ENCODE results near the gene ZNF500. TPM values are rescaled to one million over a fixed set of nuclear protein-coding genes. Genes with fewer than 3 reads are reported as not detected.

ZNF500 gene
- total RNA-seq, 1 experiment from 2014 or later: 20.1 TPM

GRCh38 chr16:4777339-4778049, 10.5 kb upstream of the ZNF500 start:
- ATAC-seq (no peak), DNase-seq (ENCODE audit: low read depth, low spot score) (no peak)
- intact Hi-C loops (cut with micrococcal nuclease): no loop called here
- no peak overlapping the region for H3K4me2 ChIP-seq (ENCODE audit: low read length)
- CTCF ChIA-PET: no interaction called here
- POLR2A ChIA-PET: no interaction called here
- no peak overlapping the region for H3K9ac ChIP-seq (ENCODE audit: low read length)
- H4K20me1 ChIP-seq (ENCODE audit: insufficient read depth): no peaks in the 10 kb centered on the region
- peaks cover 3 to 12% of the 10 kb centered on the region in 2 experiments; a peak in 3 of 4 replicates for H3K4me1 ChIP-seq (ENCODE audit: control insufficient read depth in 1 of 2, insufficient read depth in 2 of 2, low read length in 2 of 2)
- no peaks in the 10 kb centered on the region for H3K36me3 ChIP-seq (ENCODE audit: control insufficient read depth in 1 of 2, insufficient read depth in 2 of 2, low read length in 2 of 2)
- H3K9me2 ChIP-seq (ENCODE audit: insufficient read depth): no peaks in the 10 kb centered on the region
- no peak overlapping the region for H3K4me3 ChIP-seq (replicated peaks in 1 of 2; ENCODE audit: low read depth in 1 of 2, low read length in 2 of 2)
- RAD21 ChIA-PET (ENCODE audit: low non-redundant PET in 1 of 2, low total read pairs in 2 of 2, uncharacterized antibody in 2 of 2, unreplicated experiment in 2 of 2): no interaction called here
- no peaks in the 10 kb centered on the region for H3K27me3 ChIP-seq (ENCODE audit: insufficient read depth, low read length)
- no peak overlapping the region for H2AFZ ChIP-seq (ENCODE audit: low read depth, low read length, poor library complexity, severe bottlenecking)
- no peaks in the 10 kb centered on the region for H3K9me3 ChIP-seq (ENCODE audit: control insufficient read depth in 1 of 2, insufficient read depth in 1 of 2, low read depth in 1 of 2, low read length in 2 of 2)
- TF ChIP-seq CEBPB (IDR thresholded peaks at IDR 0.05; ENCODE audit: low read depth) (no peak), TCF7L2 (IDR thresholded peaks at IDR 0.05; ENCODE audit: borderline replicate concordance, extremely low read depth, insufficient read depth, insufficient read length) (no peak), ATF3 (IDR thresholded peaks at IDR 0.05) (no peak), YY1 (IDR thresholded peaks at IDR 0.05; ENCODE audit: extremely low read depth, insufficient replicate concordance, low read depth, low read length) (no peak), ZFX (IDR thresholded peaks at IDR 0.05) (no peak), JUND (IDR thresholded peaks at IDR 0.05) (no peak), EGR1 (IDR thresholded peaks at IDR 0.05; ENCODE audit: low read depth) (no peak), POLR2A (IDR thresholded peaks at IDR 0.05; ENCODE audit: borderline replicate concordance, extremely low read depth, insufficient read depth, insufficient read length) (no peak), SRF (IDR thresholded peaks at IDR 0.05; ENCODE audit: low read depth) (no peak), RAD21 (IDR thresholded peaks at IDR 0.05; ENCODE audit: low read depth) (no peak), CTCF (IDR thresholded peaks at IDR 0.05 in 2 of 3, conservative IDR thresholded peaks at IDR 0.05 in 1 of 3; ENCODE audit: borderline replicate concordance in 1 of 3, insufficient read depth in 1 of 3, low read depth in 2 of 3, low read length in 2 of 3) (no peak), ELF1 (IDR thresholded peaks at IDR 0.05; ENCODE audit: borderline replicate concordance, low read depth) (no peak), FOSL1 (IDR thresholded peaks at IDR 0.05; ENCODE audit: low read depth) (no peak), EZH2phosphoT487 (IDR thresholded peaks at IDR 0.05; ENCODE audit: borderline replicate concordance) (no peak), SIN3A (IDR thresholded peaks at IDR 0.05; ENCODE audit: low read depth) (no peak), REST (IDR thresholded peaks at IDR 0.05; ENCODE audit: low read depth) (no peak)
- BruUV-seq (replicated peaks): no TSS peak
- H3K79me2 ChIP-seq (ENCODE audit: insufficient read depth, low read length): no peaks in the 10 kb centered on the region
- no peak overlapping the region for H3K27ac ChIP-seq (ENCODE audit: low read depth, low read length)
